Fibroblast of lung (primary cell): ENCODE results near the gene GRIN1. TPM values are rescaled to one million over a fixed set of nuclear protein-coding genes. Genes with fewer than 3 reads are reported as not detected.

ENCODE experiments used
- DNase-seq, 2 donors: peaks; one replicate each; pipeline versions ENCODE4 v3.0.0 to v3.0.0-alpha.2; 2010; ENCODE audit warnings: low read depth in 2 of 2
- H2AFZ ChIP-seq: 2 replicates; pipeline ENCODE4 v1.5.1; 2012; ENCODE audit warnings: low read length, control low read depth, inconsistent platforms
- H3K27ac ChIP-seq: 2 replicates; pipeline ENCODE4 v1.5.1; 2011; ENCODE audit warnings: low read length, control low read depth; ENCODE audit not compliant: insufficient read depth
- H3K27me3 ChIP-seq: 2 replicates; pipeline ENCODE4 v1.5.1; 2011; ENCODE audit warnings: mild to moderate bottlenecking, low read length; ENCODE audit not compliant: control insufficient read depth, insufficient read depth
- H3K36me3 ChIP-seq: 2 replicates; pipeline ENCODE4 v1.5.1; 2011; ENCODE audit warnings: low read length; ENCODE audit not compliant: control insufficient read depth, insufficient read depth
- H3K4me1 ChIP-seq: 2 replicates; pipeline ENCODE4 v1.5.1; 2011; ENCODE audit warnings: low read length; ENCODE audit not compliant: control insufficient read depth, insufficient read depth; ENCODE audit errors: extremely low read depth
- H3K4me2 ChIP-seq: 2 replicates; pipeline ENCODE4 v1.5.1; 2011; ENCODE audit warnings: low read length, control low read depth; ENCODE audit not compliant: insufficient read depth; ENCODE audit errors: extremely low read depth
- H3K4me3 ChIP-seq, 4 experiments: fragments of 200-600 bp in 1 of 4; sonication (generic) in 1 of 4; replicated peaks in 1 of 4; 2 replicates each; pipeline ENCODE4 v1.5.1; 2011 to 2016; ENCODE audit warnings: low read length in 4 of 4, low read depth in 3 of 4, mild to moderate bottlenecking in 3 of 4, control low read depth in 2 of 4, inconsistent platforms in 1 of 4, mixed read lengths in 1 of 4; ENCODE audit not compliant: insufficient read depth in 1 of 4; ENCODE audit errors: control extremely low read depth in 1 of 4
- H3K79me2 ChIP-seq: 2 replicates; pipeline ENCODE4 v1.5.1; 2012; ENCODE audit warnings: mild to moderate bottlenecking, low read length, inconsistent platforms; ENCODE audit not compliant: control insufficient read depth, insufficient read depth
- H3K9ac ChIP-seq: 2 replicates; pipeline ENCODE4 v1.5.1; 2011; ENCODE audit warnings: mild to moderate bottlenecking, low read length, control low read depth; ENCODE audit not compliant: insufficient read depth
- H3K9me3 ChIP-seq: 2 replicates; pipeline ENCODE4 v1.5.1; 2012; ENCODE audit warnings: low read depth, low read length; ENCODE audit not compliant: control insufficient read depth, insufficient read depth
- H4K20me1 ChIP-seq: 2 replicates; pipeline ENCODE4 v1.5.1; 2011; ENCODE audit warnings: low read length; ENCODE audit not compliant: control insufficient read depth, insufficient read depth; ENCODE audit errors: extremely low read depth
- EZH2 ChIP-seq: IDR thresholded peaks from 2 replicates; pipeline ENCODE4 v1.5.1; 2012; ENCODE audit warnings: low read length, control low read depth, mild to moderate bottlenecking; ENCODE audit errors: missing control alignments
- polyA plus RNA-seq, 2 donors: library from polyadenylated mRNA; depleted of rRNA in 1 of 2; stranded (reverse) in 1 of 2; unstranded in 1 of 2; fragments of >200 nt; gene quantifications; 2 replicates each; pipeline ENCODE4 v1.2.1, GENCODE V29; 2011 to 2012; ENCODE audit warnings: missing spikeins in 1 of 2
- total RNA-seq: library from RNA; depleted of rRNA; stranded (reverse); fragments of >200 nt; gene quantifications from 2 replicates; pipeline ENCODE4 v1.2.1, GENCODE V29; 2014
- TF ChIP-seq, protein P1 (sequence below), 2 donors: IDR thresholded peaks in 1 of 2; conservative IDR thresholded peaks in 1 of 2; 1 replicate in 1 of 2; 2 replicates in 1 of 2; pipeline ENCODE4 v1.5.1; 2011 to 2012; ENCODE audit warnings: low read length in 2 of 2, control low read depth in 1 of 2, inconsistent platforms in 1 of 2, low read depth in 1 of 2, mild to moderate bottlenecking in 1 of 2

Gene GRIN1
- total and polyA plus RNA-seq, 2 donors (not counting 1 experiment from before 2014, with no cell fraction given) = under 0.01 to 0.08 TPM

DNA sequence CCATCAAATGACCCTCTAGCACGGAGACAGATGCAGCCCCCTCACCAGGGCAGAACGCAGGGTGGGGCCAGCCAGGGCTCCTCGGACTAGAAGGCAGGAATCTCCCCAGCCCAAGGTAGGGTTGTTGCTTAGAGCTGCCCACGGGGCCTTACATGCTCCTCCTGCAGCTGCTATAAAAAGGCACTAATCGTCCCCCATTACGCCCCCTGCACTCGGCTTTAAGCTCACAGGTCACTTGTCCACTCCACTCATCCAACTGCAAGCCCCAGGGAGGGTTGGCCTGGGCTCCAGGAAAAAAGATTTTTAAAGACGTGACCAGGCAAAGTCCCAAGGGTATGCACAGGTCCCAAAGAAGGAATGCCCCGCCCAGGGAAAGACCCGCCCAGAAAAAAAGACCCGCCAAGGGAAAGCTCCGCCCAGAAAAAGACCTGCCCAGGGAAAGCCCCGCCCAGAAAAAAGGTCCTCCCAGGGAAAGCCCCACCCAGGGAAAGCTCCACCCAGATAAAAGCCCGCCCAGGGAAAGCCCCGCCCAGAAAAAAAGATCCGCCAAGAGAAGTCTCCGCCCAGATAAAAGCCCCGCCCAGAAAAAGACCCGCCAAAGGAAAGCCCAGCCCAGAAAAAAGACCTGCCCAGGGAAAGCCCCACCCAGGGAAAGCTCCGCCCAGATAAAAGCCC lies 11.1 kb downstream of the GRIN1 start:
- TF ChIP-seq EZH2 = no peak
- TF ChIP-seq, protein P1, sequence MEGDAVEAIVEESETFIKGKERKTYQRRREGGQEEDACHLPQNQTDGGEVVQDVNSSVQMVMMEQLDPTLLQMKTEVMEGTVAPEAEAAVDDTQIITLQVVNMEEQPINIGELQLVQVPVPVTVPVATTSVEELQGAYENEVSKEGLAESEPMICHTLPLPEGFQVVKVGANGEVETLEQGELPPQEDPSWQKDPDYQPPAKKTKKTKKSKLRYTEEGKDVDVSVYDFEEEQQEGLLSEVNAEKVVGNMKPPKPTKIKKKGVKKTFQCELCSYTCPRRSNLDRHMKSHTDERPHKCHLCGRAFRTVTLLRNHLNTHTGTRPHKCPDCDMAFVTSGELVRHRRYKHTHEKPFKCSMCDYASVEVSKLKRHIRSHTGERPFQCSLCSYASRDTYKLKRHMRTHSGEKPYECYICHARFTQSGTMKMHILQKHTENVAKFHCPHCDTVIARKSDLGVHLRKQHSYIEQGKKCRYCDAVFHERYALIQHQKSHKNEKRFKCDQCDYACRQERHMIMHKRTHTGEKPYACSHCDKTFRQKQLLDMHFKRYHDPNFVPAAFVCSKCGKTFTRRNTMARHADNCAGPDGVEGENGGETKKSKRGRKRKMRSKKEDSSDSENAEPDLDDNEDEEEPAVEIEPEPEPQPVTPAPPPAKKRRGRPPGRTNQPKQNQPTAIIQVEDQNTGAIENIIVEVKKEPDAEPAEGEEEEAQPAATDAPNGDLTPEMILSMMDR (conservative IDR thresholded peaks at IDR 0.05 in 1 of 2, IDR thresholded peaks at IDR 0.05 in 1 of 2; ENCODE audit: low read depth in 1 of 2, low read length in 2 of 2) = no peak
- Histone ChIP-seq H3K36me3 (no peaks in the 10 kb centered on the region), H2AFZ (no peak overlapping the region), H3K4me1 (no peaks in the 10 kb centered on the region), H3K9ac (no peak overlapping the region), H3K27me3 (no peaks in the 10 kb centered on the region), H3K9me3 (no peaks in the 10 kb centered on the region), H4K20me1 (no peaks in the 10 kb centered on the region), H3K4me3 (no peak overlapping the region), H3K4me2 (no peak overlapping the region), H3K27ac (no peak overlapping the region), H3K79me2 (no peaks in the 10 kb centered on the region)
- no peak for DNase-seq

DNA sequence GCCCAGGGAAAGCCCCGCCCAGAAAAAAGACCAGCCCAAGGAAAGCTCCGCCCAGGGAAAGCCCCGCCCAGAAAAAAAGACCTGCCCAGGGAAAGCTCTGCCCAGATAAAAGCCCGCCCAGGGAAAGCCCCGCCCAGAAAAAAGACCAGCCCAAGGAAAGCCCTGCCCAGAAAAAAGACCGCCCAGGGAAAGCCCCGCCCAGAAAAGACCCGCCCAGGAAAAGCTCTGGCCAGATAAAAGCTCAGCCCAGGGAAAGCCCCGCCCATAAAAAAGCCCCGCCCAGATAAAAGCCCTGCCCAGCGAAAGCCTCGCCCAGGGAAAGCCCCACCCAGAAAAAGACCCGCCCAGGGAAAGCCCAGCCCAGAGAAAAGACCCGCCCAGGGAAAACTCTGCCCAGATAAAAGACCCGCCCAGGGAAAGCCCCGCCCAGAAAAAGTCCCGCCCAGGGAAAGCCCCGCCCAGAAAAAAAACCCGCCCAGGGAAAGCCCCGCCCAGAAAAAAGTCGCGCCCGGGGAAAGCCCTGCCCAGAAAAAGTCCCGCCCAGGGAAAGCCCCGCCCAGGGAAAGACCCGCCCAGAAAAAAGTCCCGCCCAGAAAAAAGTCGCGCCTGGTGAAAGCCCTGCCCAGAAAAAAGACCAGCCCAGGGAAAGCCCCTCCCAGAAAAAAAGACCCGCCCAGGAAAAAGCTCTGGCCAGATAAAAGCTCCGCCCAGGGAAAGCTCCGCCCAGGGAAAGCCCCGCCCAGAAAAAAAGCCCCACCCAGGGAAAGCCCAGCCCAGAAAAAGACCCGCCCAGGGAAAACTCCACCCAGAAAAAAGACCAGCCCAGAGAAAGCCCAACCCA lies 11.9 kb downstream of the GRIN1 start:
- Histone ChIP-seq H3K9ac (no peak overlapping the region), H3K4me3 (no peak overlapping the region), H3K4me1 (no peaks in the 10 kb centered on the region), H3K4me2 (no peak overlapping the region), H4K20me1 (no peaks in the 10 kb centered on the region), H3K79me2 (no peaks in the 10 kb centered on the region), H3K9me3 (no peaks in the 10 kb centered on the region), H3K27me3 (peaks cover 2% of the 10 kb centered on the region), H3K27ac (no peak overlapping the region), H2AFZ (no peak overlapping the region), H3K36me3 (no peaks in the 10 kb centered on the region)
- TF ChIP-seq, protein P1 (conservative IDR thresholded peaks at IDR 0.05 in 1 of 2, IDR thresholded peaks at IDR 0.05 in 1 of 2; ENCODE audit: low read depth in 1 of 2, low read length in 2 of 2) = no peak
- TF ChIP-seq EZH2 = no peak
- DNase-seq = peak in 1 of 2 donors; percentile 36

DNA sequence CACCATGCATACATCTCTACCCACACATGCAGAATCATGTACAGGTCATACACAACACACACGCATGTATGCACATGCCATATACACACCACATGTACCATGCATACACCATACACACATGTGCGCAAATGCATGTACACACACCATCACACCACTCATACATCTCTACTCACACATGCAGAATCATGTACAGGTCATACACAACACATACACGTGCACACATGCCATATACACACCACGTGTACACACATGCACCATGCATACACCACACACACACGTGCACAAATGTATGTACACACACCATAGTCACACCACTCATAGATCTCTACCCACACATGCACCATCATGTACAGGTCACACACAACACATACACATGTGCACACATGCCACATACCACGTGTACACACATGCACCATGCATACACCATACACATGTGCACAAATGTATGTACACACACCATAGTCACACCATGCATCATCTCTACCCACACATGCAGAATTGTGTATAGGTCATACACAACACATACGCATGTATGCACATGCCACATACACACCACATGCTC lies 14.0 kb downstream of the GRIN1 start:
- TF ChIP-seq, protein P1 (conservative IDR thresholded peaks at IDR 0.05 in 1 of 2, IDR thresholded peaks at IDR 0.05 in 1 of 2; ENCODE audit: low read depth in 1 of 2, low read length in 2 of 2) = no peak
- TF ChIP-seq EZH2 = no peak
- no peak overlapping the region for H2AFZ ChIP-seq
- H3K36me3 ChIP-seq = no peaks in the 10 kb centered on the region
- no peak overlapping the region for H3K4me3 ChIP-seq
- H3K4me2 ChIP-seq = no peak overlapping the region
- no peaks in the 10 kb centered on the region for H3K4me1 ChIP-seq
- no peak overlapping the region for H3K27ac ChIP-seq
- H3K79me2 ChIP-seq = no peaks in the 10 kb centered on the region
- no peaks in the 10 kb centered on the region for H4K20me1 ChIP-seq
- no peak for DNase-seq
- no peak overlapping the region for H3K9ac ChIP-seq
- H3K27me3 ChIP-seq = peaks cover 5% of the 10 kb centered on the region
- H3K9me3 ChIP-seq = no peaks in the 10 kb centered on the region
